ENCODE results near the gene UBASH3A.

UBASH3A gene

DNA sequence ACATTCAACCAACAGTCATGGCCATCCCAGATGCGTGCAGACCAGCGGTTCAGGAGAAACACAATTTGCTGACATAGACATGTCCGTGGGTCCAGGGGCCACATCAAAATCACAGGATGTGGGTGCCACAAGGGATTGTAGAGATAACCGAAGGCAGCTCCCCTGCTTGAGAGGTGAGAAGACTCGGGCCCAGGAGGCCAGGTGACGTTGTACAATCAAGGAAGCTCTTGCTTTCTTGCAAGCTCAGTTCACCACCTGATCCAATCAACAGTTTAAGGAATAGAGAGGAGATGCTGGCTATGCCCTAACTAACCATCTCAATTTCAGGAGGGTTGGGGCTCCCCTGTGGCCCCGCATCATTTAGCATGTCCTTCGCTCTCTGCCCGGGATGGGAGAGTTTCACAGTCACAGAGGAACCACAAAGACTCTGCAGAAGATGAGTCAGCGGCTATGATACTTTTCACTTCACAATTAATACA, 19.5 kb downstream of the UBASH3A start:
- H3K4me3 ChIP-seq (ENCODE audit: low read depth, low read length), result no peak overlapping the region; the same call in 1 of the 2 replicates
- no peak for TF ChIP-seq CTCF (IDR thresholded peaks at IDR 0.05; ENCODE audit: low read depth, low read length, missing control alignments)
- DNase-seq (ENCODE audit: low read depth), result no peak

DNA sequence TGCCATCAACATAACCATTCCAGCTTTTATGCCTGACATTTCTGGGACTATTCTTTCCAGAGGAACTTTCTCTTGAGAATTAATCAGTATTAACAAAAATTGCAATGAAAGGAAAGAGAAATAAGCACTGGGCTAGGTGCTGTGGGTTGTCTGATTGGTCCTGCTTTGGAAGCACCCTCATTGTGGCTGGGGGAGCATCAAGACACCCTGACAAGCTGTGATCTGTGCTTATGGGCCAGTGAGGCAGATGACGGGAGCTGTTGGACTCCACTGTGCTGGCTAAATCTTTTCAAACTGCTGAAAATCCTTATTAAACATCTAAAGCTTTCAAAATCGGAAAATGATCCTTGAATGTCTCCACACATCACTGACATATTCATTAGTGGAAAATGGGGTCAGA, 20.0 kb downstream of the UBASH3A start:
- DNase-seq (ENCODE audit: low read depth), result no peak
- H3K4me3 ChIP-seq (ENCODE audit: low read depth, low read length), result no peak overlapping the region
- TF ChIP-seq CTCF (IDR thresholded peaks at IDR 0.05; ENCODE audit: low read depth, low read length, missing control alignments), result no peak

DNA sequence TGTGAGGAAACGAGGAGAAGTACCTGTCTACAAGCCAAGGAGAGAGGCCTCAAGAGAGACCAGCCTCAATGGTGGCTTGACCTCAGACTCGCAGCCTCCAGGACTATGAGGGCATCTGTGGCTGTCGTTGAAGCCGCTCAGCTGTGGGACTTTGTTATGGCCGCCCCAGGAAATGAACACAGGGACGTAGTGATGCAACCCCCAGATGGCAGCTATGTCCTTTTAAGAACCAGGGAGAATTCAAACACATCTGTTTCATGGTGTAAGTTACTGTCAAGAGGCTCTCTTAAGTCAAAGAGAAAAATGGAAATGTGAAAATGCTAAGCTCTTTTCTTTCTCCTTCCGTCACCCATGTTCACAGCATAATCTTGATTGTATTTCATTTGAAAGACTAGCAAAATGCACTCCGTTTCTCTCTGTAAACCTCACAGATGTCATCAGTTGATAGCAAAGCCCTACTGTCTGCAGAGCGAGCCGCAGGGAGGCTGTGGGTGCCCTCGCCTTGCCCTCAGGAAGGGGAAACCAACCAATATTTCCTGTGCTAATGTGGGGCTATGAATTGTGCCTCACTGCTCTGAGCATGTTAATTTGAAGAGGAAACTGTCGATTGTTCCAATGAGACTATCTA, 21.3 kb downstream of the UBASH3A start:
- no peak for DNase-seq (ENCODE audit: low read depth)
- no peak for TF ChIP-seq CTCF (IDR thresholded peaks at IDR 0.05; ENCODE audit: low read depth, low read length, missing control alignments)
- H3K4me3 ChIP-seq (ENCODE audit: low read depth, low read length), result no peak overlapping the region

DNA sequence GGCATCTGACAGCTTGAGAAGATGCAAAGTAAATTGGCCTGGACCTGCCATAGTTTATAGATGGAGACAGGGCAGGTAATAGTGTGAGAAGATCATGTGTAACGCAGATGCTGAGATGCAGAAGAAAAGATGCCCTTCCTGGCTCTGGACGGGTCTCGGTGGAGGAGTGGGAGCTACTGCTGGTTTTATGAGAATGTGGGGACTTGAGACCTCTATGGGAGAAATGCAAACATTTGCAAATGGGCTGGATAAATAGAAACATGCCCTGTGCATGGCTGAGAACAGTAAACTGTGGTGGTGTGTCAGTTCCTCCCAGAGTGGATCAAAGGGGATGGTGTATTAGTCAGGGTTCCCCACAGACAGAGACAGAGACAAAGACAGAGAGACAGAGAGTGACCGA, 21.9 kb downstream of the UBASH3A start:
- H3K4me3 ChIP-seq (ENCODE audit: low read depth, low read length), result no peak overlapping the region
- TF ChIP-seq CTCF (IDR thresholded peaks at IDR 0.05; ENCODE audit: low read depth, low read length, missing control alignments), result no peak
- DNase-seq (ENCODE audit: low read depth), result no peak

- no peak overlapping the region for H3K4me3 ChIP-seq (ENCODE audit: low read depth, low read length)
- DNase-seq (ENCODE audit: low read depth), result no peak
- TF ChIP-seq CTCF (IDR thresholded peaks at IDR 0.05; ENCODE audit: low read depth, low read length, missing control alignments), result no peak
These were observed 22.7 kb downstream of the UBASH3A start for GRCh38 chr21:42426424-42426823.

GRCh38 chr21:42426876-42427480, 23.3 kb downstream of the UBASH3A start:
- no peak for TF ChIP-seq CTCF (IDR thresholded peaks at IDR 0.05; ENCODE audit: low read depth, low read length, missing control alignments)

More at GRCh38 chr21:42426876-42427480, 23.3 kb downstream of the UBASH3A start:
- H3K4me3 ChIP-seq (ENCODE audit: low read depth, low read length), result no peak overlapping the region
- DNase-seq (ENCODE audit: low read depth), result no peak
